Dermis blood vessel endothelial cell (primary cell): Measurements from ENCODE around the gene EVC. TPM values are rescaled to one million over a fixed set of nuclear protein-coding genes. Genes with fewer than 3 reads are reported as not detected.

Experiments
- DNase-seq: peaks from one replicate; pipeline ENCODE4 v3.0.0; 2010
- total RNA-seq: library from RNA; depleted of rRNA; stranded (reverse); fragments of >200 nt; gene quantifications from 2 replicates; pipeline ENCODE4 v1.2.3, GENCODE V29; 2014

Gene EVC
- total RNA-seq, 1 donor from 2014 or later, result 14.1 TPM

- DNase-seq, result no peak
These were observed 21.2 kb downstream of the EVC start for GRCh38 chr4:5732158-5732557.

DNA sequence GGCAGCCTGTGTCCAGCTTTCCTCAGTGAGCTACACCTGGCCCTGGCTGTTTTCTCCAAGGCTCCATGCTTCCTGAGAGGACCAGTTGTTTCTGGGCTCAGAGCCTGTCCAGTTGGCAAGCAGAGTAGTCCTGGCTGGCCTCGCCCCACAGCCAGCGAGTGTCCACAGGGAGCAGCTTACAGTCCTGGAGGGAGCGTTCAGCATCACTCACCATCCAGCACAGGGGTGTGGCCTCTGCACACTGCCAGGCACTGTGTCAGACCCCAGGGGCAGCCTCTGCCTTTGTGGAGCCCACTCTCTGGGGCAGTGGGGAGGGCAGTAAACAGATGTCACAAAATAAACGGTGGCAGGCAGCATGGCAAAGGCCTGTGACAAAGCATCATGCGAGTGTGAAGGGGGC lies 23.9 kb downstream of the EVC start:
- DNase-seq, result no peak

GRCh38 chr4:5735463-5735862 lies 24.5 kb downstream of the EVC start:
- DNase-seq, result no peak

GRCh38 chr4:5738061-5738460 lies 27.1 kb downstream of the EVC start:
- no peak for DNase-seq

DNA sequence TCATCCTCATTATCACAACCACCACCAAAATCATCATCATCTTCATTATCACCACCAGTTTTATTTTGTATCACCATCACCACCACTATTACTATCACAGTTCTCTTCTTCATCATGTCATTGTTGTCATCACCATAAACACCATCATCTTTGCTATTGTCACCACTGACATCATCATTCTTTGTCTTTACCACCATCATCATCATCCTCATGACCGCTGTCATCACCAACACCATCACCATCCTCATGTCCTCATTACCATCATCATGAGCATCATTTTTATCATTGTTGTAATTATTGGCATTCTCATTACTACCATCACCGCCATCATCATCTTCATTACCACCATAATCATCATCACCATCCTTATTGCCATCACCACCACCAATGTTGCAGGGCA lies 31.4 kb downstream of the EVC start:
- no peak for DNase-seq

DNA sequence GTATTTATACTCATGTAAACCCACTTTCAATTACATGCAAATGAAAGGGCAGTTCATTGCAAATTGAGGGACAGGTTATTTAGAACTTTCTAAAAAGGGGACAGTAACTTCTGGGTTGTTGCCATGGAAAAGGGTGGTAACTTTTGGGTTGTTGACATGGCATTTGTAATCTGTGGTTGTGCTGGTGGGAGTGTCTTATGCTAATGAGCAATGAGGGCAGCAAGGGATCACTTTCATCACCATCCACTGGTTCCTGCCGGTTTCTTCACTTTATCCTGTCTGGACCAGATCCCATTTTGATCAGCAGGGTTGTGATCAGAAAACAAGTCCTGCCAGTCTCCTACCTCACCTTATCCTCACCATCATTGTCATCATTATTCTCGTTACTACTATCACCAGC lies 32.0 kb downstream of the EVC start:
- DNase-seq, result no peak

GRCh38 chr4:5746250-5746649 lies 35.2 kb downstream of the EVC start:
- no peak for DNase-seq

DNA sequence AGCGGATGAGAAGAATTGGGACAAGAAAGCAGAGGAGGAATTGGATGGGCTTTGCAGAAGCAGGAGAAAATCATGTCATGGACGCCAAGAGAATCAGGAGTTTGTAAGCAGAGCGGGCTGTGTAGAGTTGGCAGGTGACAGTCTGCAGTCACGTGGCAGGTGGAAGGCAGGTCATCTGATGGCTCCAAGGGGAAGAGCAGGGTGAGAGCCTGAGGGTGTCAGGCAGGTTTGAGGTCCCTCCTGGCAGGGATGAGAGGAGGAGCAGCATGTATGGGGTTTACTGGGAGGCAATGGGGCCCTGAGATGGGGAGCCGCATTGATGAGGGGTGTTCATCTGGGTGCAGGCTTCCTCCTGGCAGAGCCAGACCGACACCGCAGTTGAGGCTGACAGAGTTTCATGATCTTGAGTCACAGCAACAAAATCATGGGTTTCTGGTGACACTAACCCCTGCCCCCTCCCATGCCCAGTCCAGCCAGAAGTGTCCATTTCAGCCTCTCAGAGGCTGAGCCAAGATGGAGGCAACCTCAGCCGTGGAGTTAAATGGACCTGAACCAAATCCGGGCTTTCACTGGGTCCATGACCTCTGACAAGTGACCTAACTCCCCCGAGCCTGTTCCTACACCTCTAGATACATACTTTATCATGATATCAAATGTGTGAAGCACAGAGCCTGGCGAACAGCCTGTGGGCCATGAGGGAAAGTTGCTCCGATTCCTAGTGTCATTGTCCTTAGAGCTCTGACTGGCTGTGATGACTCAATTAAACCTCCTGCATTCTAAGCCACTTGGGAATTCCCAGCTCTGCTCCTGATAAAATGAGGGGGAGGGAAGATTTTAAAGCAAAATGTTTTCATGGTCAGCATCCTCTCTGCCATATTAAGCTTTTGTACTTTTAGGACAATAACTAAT lies 36.1 kb downstream of the EVC start:
- peak; percentile 66 for DNase-seq

- peak; percentile 90 for DNase-seq
These were observed 36.9 kb downstream of the EVC start for GRCh38 chr4:5747738-5748375.

DNA sequence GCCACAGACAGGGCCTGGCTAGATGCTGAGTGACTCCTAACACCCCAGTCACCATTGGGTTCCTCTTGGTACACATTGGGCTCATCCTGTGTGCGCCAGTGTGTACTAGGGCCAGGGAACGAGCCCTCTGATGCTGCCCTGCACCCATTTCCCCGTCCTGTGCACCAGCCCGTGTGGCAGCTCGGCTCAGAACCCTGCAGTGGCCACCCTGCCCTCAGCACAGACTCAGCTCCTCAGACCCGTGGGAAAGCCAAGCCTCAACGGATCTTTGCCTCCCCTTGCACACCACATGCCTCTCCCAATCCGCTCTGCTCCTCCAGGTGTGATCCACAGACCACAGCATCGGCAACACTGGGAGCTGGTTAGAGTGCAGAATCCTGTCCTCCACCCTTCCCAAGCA lies 38.6 kb downstream of the EVC start:
- no peak for DNase-seq

DNA sequence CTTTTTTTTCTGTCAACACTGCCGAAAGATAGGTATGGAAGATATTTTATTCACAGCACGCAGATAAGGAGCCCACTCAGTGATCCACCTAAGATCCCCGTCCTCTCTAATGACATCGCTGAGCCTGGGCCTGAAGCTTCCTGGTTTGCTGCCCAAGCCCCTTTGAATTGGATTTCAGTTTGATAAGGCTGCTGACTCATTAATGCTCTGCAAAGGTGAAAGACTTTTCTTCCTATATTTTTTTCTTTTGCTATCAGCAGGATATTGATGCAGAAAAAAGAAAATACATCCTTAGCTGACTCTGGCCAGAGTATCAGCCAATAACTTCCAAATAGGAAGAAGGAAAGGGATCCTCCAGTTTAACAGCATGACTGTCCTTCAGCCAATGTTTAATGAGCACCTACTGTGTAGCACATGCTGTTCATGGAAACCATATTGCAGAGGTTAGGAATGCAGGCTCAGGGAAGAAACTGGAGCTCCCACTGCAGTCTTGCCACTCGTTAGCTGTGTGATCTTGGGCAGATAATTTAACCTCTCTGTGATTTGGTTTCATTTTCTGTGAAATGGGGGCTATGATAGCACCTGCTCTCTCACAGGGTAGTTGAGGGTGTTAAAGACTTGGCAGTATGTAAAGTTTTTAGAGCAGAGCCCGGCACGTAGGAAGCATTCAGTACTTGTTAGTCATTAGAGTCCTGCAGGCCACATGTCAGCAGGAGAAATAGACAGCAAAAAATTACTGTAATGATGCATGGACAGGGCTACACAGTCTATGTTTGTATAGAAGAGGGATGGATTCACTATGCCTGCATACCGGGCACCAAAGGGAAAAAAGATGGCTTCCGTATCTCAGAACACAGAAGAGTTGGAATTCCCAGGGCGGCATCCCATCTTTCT lies 39.3 kb downstream of the EVC start:
- no peak for DNase-seq

DNA sequence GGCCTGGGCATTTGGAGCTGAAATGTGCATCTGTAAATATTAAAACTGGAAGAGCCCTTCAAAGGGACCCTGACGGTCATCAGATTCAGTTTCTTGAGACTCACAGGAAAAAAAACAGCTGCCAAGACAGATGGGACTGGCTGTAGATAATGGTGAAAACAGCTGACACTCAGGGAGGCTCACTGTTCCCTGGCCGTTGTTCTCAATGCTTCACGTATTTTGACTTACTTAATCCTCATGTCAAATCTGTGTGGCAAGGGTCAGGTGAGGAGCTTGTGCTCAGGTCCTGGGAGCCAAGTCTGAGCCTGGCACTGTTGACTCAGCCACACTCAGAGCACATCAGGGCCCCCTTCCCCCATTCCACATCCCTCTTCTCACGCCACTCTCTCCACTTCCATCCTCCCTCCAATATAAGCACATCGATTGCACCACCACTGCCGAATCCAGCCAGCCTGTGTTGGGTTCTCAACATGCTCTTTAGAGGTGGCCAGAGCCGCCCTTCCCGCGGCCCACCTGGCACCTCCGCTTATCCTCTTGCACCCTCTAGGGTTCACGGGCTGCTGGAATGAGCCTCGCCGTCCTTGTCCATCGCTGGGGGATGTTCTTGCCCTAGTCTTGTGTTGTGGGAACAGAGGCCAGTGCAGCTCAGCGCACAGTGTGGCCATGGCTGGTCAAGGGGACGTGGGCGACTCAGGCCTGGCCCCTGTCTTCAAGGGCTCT lies 40.1 kb downstream of the EVC start:
- DNase-seq, result no peak

DNA sequence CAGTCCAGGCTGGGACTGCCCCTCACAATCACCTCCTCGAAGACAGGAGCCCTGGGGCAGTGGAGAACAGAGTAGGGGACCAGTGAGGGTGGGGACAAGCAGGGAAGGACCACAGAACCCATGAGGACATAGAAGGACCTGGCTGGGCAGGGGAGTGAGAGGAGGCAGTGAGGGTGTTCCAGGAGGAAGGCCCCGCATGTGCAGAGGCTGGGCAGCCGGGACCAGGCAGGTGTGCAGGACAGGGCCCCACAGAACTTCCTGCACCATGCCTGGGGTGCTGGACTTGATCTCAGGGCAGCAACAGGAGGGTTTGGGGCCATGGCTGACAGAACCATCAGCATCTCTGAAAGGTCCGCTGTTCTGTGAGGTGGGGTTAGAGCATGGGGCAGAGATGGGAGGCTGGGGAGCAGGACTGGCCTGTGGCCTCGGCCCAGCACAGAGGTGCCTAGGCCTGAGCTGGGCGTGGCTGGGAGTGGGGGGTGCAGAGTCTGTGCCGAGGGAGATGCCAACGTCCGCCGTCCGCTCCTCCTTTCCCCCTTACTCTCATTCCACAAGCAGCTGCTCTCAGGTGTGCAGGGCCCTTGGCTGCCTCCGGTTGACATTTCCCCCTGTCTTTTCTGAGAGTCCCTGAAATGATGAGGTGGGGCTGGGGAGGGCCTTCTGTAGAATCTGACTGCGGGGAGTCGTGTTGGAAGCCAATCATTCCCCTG lies 40.8 kb downstream of the EVC start:
- DNase-seq, result no peak

DNA sequence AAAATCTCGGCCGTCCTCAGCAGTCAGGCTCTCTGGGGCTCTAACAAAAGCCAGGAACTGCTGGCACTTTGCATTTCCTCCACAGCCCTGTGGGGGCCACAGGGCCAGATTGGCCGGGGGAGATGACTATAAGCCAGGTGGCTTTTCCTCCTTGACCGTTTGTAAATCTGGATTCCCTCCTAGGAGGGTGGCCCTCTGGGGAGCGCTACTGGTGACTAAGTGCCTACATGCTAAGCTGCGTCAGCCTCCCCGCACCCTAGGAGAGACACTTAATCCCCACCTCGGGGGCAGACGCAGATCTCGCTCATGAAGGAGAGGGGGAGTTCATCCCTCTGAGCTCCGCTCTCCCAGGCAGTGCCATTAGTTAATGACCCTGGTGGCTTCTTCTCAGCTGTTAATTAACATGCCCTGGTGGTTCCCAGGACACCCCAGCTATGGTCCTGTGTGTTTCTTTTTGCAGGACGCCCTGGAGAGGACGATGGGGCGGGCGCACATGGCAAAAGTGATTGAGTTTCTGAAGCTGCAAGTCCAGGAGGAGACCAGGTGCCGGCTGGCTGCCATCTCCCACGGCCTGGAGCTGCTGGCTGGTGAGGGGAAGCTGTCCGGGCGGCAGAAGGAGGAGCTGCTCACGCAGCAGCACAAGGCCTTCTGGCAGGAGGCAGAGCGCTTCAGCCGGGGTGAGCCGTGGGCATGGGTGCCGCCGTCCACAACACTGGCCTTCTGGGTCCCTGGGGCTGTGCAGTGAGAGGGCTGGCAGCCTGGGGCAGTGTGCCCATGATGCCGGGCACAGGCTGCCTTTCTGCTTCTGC lies 41.6 kb downstream of the EVC start:
- DNase-seq, result peak; percentile 71

DNA sequence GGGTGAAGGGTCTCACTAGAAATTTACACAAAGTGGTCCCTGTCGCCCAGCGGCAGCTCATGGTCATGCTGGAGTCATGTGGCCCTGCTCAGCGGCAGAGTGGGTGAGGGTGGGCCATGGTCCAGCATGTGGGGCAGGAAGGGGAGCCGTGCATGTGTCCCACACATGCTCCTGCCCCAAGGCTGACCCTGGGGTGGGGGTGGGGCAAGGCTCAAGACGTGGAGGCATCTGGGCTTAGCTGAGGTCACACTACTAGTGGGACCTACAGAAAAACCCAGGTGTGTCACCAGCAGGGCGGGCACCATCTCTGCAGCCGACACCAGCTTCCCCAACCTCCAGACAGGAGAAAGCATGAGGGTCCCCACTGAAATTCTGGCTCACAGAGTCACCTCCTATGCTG lies 42.4 kb downstream of the EVC start:
- no peak for DNase-seq

DNA sequence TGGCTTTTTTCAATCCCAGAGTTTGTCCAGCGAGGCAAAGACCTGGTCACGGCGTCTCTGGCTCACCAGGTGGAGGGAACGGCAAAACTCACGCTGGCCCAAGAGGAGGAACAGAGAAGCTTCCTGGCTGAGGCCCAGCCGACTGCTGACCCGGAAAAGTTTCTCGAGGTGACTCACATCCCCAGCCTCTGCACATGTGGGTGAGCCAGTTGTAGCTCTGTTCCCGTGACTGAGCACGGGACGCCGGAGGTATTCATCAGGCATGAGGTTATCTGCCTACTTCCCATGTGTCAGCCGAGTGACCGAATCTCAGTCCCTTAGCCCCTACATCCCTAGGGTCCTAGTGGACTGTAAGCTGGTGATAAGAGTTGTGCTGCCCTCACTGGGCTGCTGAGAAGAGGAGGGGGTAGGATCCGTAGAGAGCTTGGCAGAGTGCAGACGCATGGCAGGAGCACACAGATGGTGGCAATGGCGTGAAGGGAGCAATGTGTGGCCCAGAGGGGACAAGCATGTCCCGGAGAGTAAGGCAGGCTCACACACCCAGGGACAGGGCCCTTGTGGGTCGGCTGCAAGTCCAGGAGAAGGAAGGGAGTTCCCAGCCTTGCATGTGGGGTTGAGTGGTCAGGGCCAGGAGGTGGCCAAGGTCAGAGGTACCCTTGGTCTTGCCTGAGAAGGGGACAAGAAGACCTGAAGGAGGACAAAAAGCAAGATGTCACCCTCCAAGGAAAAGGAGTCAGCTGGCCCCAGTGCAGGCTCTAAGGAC lies 42.9 kb downstream of the EVC start:
- peak; percentile 91 for DNase-seq

GRCh38 chr4:5754529-5754881 lies 43.5 kb downstream of the EVC start:
- no peak for DNase-seq

GRCh38 chr4:5755161-5755560 lies 44.2 kb downstream of the EVC start:
- DNase-seq, result no peak

DNA sequence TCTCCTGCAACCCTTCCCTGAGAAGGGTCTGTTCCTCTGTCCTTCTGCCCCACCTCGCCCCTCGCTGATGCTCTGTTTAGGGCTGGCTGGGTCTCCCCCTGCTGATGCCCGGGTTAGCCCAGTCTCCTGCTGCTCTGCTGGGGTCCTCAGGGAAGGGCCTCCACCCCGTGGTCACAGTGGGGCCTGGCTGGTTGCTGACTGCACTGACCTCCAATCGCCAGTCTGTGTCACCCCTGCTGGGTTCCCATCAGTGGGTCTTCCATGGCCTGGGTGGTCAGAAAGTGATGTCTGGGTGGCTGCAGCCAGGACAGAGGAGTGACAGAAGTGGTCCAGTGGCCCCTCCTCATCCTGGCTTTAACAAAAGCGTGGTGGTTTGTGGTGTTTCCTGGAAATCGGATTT lies 44.7 kb downstream of the EVC start:
- no peak for DNase-seq

DNA sequence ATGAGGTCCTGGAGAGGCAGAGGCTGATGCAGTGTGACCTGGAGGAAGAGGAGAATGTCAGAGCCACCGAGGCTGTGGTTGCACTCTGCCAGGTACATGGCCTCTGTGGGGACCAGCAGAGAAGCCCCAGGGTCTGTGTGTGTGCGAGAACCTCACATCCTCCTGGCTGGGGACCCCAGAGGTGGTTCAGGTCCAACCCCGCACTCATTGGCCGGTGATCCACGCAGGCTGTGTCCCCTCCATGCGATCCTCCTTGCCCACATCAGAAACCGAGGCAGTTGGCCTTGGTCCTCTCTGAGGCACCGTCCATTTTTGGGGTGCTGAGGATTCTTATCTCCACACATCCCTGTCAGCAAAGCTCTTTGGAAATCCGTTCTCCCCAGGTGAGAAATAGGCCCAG lies 45.3 kb downstream of the EVC start:
- no peak for DNase-seq
